HG02884 (cell line): ENCODE data around the gene UNCX.
"Not testable (repeated sequence)": the region's sequence is repeated elsewhere in the genome, so short reads cannot be mapped to it uniquely, and the experiment has no call there.

Experiments
- ATAC-seq: cut with Tn5 transposase; IDR thresholded peaks from one replicate; pipeline ENCODE4 v1.9.1; 2021; ENCODE audit warnings: mild to moderate bottlenecking, moderate library complexity; ENCODE audit not compliant: unreplicated experiment

Gene UNCX

GRCh38 chr7:1255080-1255816 lies 22.6 kb downstream of the UNCX start:
- no peak for ATAC-seq

GRCh38 chr7:1255817-1256340 lies 23.2 kb downstream of the UNCX start:
- ATAC-seq = no peak

GRCh38 chr7:1256621-1257020 lies 23.9 kb downstream of the UNCX start:
- no peak for ATAC-seq

GRCh38 chr7:1257221-1257620 lies 24.5 kb downstream of the UNCX start:
- ATAC-seq = no peak

GRCh38 chr7:1257863-1258262 lies 25.2 kb downstream of the UNCX start:
- no peak for ATAC-seq

GRCh38 chr7:1259621-1260243 lies 27.1 kb downstream of the UNCX start:
- no peak for ATAC-seq

- no peak for ATAC-seq
Observed at GRCh38 chr7:1260244-1260635, 27.6 kb downstream of the UNCX start.

GRCh38 chr7:1261036-1261435 lies 28.4 kb downstream of the UNCX start:
- not testable (repeated sequence) for ATAC-seq

GRCh38 chr7:1262441-1262840 lies 29.8 kb downstream of the UNCX start:
- no peak for ATAC-seq

- no peak for ATAC-seq
Observed at GRCh38 chr7:1263391-1263951, 30.8 kb downstream of the UNCX start.

- no peak for ATAC-seq
Observed at GRCh38 chr7:1264345-1265280, 31.9 kb downstream of the UNCX start.

- ATAC-seq = no peak
Observed at GRCh38 chr7:1267016-1267900, 34.6 kb downstream of the UNCX start.

GRCh38 chr7:1268076-1268815 lies 35.6 kb downstream of the UNCX start:
- ATAC-seq = no peak

GRCh38 chr7:1268866-1269265 lies 36.2 kb downstream of the UNCX start:
- ATAC-seq = no peak

- no peak for ATAC-seq
Observed at GRCh38 chr7:1269336-1269890, 36.7 kb downstream of the UNCX start.

GRCh38 chr7:1270181-1270580 lies 37.5 kb downstream of the UNCX start:
- ATAC-seq = no peak

GRCh38 chr7:1271046-1271445 lies 38.4 kb downstream of the UNCX start:
- no peak for ATAC-seq

- ATAC-seq = no peak
Observed at GRCh38 chr7:1271656-1272055, 39.0 kb downstream of the UNCX start.

GRCh38 chr7:1272136-1272535 lies 39.5 kb downstream of the UNCX start:
- ATAC-seq = not testable (repeated sequence)
